GM19099 (cell line): Measurements from ENCODE around the gene CHTF18.

Experiments
- POLR2A ChIP-seq: IDR thresholded peaks from 3 replicates; pipeline ENCODE4 v1.6.1; 2011; ENCODE audit warnings: low read depth; ENCODE audit not compliant: insufficient read length; ENCODE audit errors: extremely low read depth

CHTF18 gene

GRCh38 chr16:803754-804080 is 15.3 kb downstream of the CHTF18 start:
- TF ChIP-seq POLR2A, result no peak

DNA sequence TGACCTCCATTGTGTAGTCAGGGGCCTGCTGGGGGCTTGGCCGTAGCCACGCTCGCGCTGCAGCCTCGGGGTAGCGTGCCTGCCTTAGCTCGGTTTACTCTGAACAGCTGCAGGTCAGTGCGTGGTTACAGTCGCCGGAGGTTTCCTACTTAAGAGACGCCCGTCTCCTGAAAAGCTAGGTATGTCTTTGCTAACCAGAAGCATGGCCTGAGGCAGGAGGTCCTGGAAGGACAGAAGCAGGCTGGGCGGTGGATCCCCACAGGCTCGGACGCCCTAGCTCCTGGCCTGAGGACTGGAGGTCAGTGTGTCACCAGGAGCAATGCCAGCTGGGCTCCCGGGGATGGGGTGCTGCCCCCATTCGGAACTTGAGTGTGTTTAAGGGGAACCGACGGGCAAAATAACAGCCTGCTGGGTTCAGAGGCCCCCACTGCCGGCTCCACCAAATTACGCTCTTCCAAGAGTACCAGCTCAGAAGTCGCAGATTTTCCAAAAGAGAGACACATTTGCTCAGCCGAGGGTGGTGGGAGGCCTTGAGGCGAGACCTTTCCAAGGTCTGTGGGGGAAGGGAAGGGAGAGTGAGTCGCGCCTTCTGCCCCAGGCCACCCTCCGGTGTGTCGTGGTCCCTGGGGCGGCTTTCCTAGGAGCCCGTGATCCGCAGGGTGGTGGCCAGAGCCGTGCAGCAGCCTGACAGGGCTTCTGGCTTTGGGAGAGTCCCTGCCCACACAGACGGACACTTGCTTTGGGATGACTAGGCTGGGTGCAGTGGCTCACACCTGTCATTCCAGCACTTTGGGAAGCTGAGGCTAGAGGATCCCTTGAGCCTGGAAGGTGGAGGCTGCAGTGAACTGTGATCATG is 16.0 kb downstream of the CHTF18 start:
- no peak for TF ChIP-seq POLR2A

GRCh38 chr16:805474-805873 is 17.1 kb downstream of the CHTF18 start:
- TF ChIP-seq POLR2A, result no peak

DNA sequence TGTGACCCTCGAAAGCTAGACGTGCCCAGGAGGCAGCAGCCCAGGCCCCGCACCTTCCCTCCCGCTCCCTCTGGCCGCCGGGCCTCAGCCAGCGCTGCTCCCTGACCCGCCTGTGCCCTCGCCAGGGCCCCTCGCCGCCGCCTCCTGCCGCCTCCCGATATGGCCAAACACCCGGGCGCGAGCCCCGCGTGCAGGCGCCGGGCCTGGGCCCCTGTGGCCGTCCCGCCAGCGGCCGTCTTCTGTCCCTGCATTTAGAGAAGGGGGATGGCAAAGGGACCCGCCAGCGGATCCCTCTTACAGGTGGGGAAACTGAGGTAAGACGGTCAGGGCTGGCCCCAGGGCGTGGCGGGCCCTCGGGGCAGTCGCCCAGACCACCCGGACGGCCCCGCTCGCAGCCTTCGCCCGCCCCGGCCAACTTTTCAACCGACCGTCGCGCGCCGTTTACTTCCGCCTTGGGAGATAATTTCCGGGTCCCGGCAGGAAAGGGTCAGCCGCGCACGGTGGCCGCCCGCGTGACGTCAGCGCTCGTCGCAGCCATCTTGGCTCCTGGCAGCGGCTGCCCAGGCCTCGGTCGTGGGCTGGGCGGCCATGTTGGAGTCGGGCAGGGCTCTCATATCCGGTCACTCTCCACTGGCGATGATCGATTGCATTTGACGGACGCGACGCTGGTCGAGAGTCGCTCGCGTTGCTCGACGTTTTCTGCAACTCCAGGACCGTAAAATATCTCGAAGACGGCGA is 19.1 kb downstream of the CHTF18 start:
- peak; percentile 75 for TF ChIP-seq POLR2A

GRCh38 chr16:808085-808386 is 19.6 kb downstream of the CHTF18 start:
- no peak for TF ChIP-seq POLR2A

GRCh38 chr16:813204-813915 is 24.9 kb downstream of the CHTF18 start:
- no peak for TF ChIP-seq POLR2A

DNA sequence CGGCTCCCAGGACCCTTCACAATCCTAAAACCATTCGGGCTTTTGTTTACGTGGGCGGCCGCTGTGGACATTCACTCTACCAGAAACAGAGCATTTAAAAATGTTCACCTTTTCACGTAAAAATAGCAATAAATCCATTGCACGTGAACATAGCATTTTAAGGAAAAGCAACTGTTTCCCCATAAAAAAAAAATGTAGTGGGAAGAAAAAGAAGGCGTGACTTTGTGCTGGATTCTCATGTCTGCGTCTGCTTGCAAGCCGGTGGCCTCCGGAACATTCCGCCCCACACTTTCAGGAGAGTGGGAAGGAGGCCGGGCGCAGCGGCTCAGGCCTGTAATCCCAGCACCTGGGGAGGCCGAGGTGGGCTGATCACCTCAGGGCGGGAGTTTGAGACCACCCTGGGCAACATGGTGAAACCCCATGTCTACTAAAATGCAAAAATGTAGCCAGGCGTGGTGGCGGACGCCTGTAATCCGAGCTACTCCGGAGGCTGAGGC is 25.5 kb downstream of the CHTF18 start:
- no peak for TF ChIP-seq POLR2A

DNA sequence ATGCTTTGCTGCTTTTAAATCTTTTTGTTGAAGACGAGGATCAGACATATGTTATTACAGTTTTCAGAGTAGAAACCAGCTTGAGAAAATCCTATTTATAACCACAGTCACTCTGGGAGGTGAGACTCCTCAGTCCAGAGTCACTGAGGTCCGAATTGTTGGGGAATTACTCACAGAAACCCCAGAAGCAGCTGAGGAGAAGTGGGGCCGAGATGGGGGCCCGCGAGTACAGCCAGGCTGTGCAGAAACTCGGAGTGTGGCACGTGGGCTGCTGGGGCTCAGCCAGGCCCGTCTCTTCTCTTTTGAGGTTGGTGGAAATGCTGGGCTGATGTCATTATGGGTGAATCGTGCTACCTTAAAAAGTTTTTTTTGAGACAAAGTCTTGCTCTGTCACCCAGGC is 26.6 kb downstream of the CHTF18 start:
- TF ChIP-seq POLR2A, result no peak

DNA sequence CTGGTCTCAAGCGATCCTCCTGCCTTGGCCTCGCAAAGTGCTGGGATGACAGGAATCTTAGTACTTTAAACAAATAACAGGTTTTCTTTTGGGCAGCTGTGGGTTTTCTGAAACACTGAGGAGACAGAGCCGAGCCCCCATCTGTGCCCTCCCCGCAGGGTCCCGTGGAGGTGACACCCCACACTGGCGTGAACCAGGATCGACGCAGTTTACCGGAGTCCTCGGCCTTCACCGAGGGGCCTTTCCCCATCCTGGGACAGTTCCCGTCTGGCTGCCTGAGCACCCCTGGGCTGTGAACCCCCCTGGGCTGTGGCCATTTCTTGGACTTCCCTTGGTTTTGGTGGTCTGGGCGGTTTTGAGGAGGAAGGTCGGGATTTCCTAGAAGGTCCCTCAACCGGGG is 27.4 kb downstream of the CHTF18 start:
- no peak for TF ChIP-seq POLR2A

DNA sequence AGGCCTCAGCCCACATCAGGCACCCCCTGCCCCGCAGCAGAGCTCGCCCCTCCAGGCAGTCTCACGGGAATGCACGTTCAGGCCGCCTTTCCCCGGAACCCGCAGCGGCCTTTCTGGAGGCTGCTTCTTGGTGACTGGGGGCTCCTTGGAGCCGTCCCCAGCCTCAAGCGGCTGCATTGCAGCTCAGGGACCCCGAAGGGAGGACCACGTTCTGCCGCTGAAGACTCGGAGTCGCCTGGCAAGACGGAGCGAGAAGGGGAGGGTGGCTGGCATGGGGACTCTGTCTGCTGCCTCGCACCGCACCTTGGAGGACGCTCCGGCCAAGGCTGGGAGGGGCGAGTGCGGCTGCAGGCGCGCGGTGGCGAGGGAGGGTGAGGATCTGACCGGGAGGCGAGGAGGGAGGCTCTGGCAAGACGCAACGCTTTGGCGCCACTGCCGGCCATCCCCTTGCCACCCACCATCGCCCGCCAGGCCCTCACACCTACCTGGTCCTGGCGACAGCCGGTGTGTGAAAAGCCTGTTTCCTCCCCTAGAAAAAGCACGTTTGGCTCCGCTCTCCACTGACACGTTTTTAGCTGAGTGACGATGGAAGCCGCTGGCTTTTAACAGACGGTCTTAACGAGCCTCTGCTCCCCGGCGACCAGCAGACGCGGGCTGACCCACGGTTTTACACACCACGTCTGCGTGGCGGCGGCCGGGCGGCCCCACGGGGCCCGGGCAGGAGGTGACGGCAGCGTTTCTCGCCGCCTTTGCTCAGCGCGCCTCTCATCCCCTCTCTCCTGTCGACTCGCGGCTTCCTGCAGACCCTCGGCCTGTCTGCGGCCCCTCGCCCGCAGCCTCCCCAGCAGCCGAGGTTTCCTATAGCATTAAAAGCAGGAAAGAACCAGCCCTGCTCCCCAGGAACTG is 28.8 kb downstream of the CHTF18 start:
- TF ChIP-seq POLR2A, result no peak

GRCh38 chr16:818132-818531 is 29.7 kb downstream of the CHTF18 start:
- no peak for TF ChIP-seq POLR2A

- TF ChIP-seq POLR2A, result no peak
Observed at GRCh38 chr16:818592-818991, 30.2 kb downstream of the CHTF18 start.

DNA sequence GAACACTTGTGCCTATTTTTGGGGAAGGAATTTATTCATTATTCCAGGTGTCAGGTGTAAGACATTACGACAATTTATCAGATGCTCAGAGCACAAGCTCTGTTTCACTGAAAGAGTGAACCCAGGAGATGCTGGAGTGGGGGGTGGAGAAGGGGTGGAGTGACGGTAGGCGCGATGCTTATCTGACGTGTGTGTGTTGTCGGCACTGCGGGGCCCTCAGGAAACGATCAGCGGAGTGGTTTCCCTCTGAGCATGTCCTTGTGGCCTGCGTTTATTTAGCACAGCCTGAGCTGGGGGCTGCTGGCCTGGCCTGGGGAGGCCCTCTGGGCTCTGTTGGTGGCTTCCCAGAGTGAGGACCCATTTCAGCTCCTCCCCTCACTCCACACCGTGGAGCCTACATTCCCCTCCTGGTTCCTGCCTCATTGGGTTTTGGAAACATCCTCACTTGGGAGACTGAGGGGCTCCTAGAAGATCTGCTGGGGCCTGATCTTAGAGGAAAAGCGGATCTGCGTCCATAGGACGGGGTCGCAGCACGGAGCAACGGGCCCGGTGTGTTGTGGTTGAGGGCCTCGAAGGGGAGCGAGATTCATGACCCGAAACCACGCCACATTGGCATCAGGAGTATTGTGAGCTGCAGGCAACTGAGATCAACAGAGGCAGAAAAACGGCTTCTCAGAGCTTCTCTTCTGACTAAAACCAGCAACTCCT is 31.1 kb downstream of the CHTF18 start:
- TF ChIP-seq POLR2A, result no peak

DNA sequence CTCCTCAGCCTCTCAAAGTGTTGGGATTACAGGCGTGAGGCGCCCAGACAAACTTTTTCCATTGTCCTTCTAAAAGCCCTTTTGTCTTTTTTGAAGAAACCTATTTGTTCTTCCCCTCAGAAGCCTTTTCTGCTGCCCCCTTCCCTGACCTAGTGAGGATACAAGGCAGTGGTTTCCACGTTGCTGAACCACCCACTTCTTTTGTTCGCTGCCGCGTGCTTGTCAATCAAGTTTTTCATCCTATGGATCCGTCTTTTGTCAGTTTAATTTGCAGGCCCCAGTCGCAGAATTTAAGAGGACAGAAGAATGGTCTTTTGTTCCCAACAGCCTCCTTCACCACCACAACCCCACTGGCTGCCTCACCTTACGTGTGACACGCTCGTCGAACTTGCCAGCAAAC is 32.3 kb downstream of the CHTF18 start:
- TF ChIP-seq POLR2A, result no peak
